Spleen (tissue), 7 donors: Measurements from ENCODE around the gene ARHGAP19.

Source experiments
- CTCF ChIP-seq, 11 experiments: fragments of 200-600 bp in 7 of 11; fragments of 450-650 bp in 4 of 11; sonication (generic) in 4 of 11; IDR thresholded peaks in 8 of 11; conservative IDR thresholded peaks in 3 of 11; 1 replicate in 7 of 11; 2 replicates in 4 of 11; pipeline versions ENCODE4 v1.4.0 to v1.8.0; 2016 to 2021; ENCODE audit warnings: antibody characterized with exemption in 11 of 11, inconsistent platforms in 4 of 11, mild to moderate bottlenecking in 1 of 11
- POLR2A ChIP-seq, 3 donors: fragments of 450-650 bp; IDR thresholded peaks; one replicate each; pipeline ENCODE4 v1.5.1; 2017; ENCODE audit warnings: antibody characterized with exemption in 3 of 3, mild to moderate bottlenecking in 1 of 3
- POLR2AphosphoS5 ChIP-seq, 3 donors: sonication (generic); formaldehyde crosslinking; IDR thresholded peaks; one replicate each; pipeline ENCODE4 v1.5.1; 2017; ENCODE audit warnings: antibody characterized with exemption in 3 of 3
- donor health status: DM: no; HTN: no; CAD: no; lungs with moderate emphysema.
- donor health status: DM: no; HTN: no; CAD: no.
- donor health status: DM: no; HTN: no; CAD: no.

GRCh38 chr10:97179731-97180362 is 112.6 kb downstream of the ARHGAP19 start:
- TF ChIP-seq POLR2A (IDR thresholded peaks at IDR 0.05) (no peak), CTCF (IDR thresholded peaks at IDR 0.05 in 8 of 11, conservative IDR thresholded peaks at IDR 0.05 in 3 of 11) (no peak), POLR2AphosphoS5 (IDR thresholded peaks at IDR 0.05) (no peak)
